NCI-H460 (cell line): ENCODE data around the gene SERGEF. TPM values are rescaled to one million over a fixed set of nuclear protein-coding genes. Genes with fewer than 3 reads are reported as not detected.

Experiments
- DNase-seq: peaks from one replicate; pipeline ENCODE4 v3.0.0-alpha.2; 2016; ENCODE audit warnings: low read depth; ENCODE audit errors: extremely low read depth
- total RNA-seq: library from RNA; depleted of rRNA; stranded (reverse); fragments of >200 nt; shearing (Covaris generic); gene quantifications from 2 replicates; pipeline ENCODE4 v1.2.3, GENCODE V29; 2014

The SERGEF gene
- total RNA-seq, 1 experiment from 2014 or later = 18.5 TPM

DNA sequence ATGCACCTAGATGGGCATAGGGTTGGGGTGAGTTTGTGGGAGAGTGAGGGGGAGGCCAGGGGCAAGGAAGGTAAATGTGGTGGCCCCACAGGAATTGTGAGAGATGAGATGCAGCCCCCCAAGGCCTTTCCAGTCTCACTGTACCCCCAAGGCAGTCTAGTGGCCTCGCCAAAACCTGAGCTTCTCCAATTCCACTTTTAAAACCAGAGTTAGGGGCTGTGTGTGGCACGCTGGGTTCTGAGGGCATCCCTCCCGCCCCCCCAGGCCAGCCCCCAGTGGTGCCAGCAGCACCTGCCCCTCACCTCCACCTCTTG, 237.9 kb downstream of the SERGEF start:
- no peak for DNase-seq

DNA sequence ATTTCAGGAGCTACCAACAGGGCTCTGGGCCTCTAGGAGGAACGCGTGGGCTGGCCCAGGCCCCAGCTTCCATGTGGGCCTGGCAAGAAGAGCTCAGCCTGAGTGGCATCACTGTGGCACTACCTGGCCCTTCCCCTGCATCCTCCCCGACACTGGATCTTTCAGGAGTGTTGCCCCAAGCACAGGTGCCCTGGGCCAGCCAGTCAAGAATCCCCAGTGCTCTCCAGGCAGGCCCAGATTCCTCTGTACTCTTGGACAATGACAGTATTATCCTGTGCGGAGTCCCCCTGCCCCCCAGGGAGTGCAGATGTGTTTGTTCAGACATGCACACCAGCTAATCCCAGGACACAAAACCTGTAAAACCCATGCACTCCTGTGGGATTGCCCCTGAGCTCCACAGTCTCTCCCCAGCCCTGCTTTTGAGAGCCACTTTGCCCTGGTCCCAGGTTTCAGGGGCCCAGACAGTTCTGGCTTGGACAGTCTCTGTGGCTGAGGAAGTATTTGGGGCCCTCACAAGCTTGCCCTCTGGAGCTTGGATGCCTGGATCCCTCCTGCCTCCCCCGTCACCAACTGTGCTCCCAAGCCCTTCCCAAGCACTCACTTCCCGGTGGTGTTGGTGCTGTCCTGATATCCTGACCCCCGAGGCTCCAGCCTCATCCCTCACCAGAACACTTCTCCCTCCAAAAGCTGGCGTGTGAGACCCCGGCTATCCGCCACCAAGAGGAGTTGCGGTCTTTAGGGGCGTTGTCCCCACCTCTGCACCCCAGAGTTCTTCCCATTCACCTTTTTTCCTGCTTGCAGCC, 238.4 kb downstream of the SERGEF start:
- DNase-seq = no peak

DNA sequence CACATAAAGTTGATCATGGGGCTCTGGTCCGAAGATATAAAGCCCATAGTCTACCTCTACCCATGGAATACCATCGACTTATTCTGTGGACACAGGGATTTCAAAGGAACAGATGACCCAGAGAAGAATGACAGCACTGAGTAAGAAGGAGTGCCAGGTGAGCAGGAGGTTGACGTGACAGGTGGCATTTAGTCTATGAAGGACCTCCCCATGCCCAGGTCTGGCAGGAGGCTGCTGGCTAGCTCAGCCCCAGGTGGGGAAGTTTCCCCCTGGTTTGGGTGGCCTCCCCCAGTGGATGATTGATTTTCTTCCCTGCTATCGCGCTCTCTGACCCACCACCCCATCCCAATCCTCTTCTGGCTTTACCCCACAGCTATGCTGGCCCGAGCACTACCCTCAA, 239.2 kb downstream of the SERGEF start:
- no peak for DNase-seq

DNA sequence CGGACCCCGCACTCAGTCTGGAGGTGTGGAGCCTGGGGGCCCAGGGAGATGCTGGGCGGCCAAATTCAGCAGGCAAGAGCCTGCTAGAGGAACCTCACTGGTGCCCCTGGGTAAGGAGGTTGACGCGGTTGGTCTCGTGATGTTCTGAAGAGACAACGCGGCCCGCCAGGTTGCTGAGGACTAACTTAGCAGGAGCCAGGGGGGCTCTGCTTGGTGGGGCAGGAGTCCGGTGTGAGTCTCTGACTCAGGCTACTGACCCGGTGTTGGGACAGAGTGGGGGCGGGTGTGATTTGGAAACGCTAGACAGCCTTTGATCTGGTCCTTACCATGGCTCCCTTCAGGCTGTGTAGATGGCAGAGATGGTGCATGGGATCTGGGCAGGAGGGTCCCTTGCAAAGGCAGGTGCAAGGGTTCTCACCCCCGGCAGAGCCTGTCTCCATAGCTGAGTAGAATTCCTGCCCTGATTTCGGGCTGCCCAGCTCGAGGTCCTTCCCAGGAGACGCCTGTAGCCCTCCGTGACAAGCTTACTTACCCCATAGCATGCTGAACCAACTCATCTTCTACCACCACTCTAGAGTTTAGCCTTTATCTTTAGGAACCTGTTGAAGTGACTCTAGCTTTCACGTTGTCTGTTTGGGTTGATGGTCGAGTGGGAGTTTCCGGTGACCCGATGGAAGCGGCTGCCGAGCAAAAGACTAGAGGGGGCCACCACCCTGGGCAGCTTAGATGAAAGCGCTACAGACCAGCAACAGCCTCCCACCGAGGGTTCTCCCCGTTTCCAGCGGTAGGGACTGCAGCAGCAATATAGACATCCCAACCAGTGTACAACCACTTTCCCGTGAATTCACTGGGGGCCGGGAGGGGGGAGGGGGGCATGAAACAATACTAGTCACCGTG, 239.9 kb downstream of the SERGEF start:
- no peak for DNase-seq

DNA sequence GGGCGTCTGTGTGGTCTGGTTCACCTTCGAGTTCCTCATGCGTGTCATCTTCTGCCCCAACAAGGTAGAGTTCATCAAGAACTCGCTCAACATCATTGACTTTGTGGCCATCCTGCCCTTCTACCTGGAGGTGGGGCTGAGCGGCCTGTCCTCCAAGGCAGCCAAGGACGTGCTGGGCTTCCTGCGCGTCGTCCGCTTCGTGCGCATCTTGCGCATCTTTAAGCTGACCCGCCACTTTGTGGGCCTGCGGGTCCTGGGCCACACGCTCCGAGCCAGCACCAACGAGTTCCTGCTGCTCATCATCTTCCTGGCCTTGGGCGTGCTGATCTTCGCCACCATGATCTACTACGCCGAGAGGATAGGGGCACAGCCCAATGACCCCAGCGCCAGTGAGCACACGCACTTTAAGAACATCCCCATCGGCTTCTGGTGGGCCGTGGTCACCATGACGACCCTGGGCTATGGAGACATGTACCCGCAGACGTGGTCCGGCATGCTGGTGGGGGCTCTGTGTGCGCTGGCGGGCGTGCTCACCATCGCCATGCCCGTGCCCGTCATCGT, 240.9 kb downstream of the SERGEF start:
- DNase-seq = no peak

DNA sequence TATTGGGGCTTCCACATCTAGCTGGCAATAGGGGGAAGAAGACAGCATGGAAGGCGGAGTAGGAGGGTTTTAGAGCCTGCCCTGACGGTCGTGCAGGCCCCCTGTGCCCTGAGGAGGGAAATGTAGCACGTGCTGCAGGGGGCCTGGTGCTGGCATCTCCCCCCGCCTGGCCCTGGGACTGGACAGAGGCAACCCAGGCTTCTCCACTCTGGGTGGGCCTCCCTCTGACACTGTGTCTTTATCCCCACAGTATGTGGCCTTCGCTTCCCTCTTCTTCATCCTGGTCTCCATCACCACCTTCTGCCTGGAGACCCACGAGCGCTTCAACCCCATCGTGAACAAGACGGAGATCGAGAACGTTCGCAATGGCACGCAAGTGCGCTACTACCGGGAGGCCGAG, 241.4 kb downstream of the SERGEF start:
- no peak for DNase-seq

DNA sequence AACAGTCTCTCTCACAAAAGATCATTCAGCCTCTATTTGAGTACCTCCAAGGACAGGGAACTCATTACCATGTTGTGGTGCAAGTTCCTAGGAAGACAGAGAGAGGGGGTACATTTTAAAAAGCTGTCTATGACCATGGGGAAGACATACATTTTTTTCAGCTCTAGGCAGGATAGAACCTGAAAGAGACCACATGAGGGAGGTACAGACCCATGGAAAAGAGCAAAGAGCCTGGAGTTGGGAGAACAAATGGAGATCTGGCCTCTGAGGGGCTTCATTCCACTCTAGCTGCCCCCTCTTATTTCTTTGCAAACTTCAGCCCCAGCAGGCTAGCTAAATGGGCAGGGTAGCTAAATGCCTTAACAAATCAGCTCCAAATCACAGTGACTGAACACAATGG, 241.9 kb downstream of the SERGEF start:
- no peak for DNase-seq

DNA sequence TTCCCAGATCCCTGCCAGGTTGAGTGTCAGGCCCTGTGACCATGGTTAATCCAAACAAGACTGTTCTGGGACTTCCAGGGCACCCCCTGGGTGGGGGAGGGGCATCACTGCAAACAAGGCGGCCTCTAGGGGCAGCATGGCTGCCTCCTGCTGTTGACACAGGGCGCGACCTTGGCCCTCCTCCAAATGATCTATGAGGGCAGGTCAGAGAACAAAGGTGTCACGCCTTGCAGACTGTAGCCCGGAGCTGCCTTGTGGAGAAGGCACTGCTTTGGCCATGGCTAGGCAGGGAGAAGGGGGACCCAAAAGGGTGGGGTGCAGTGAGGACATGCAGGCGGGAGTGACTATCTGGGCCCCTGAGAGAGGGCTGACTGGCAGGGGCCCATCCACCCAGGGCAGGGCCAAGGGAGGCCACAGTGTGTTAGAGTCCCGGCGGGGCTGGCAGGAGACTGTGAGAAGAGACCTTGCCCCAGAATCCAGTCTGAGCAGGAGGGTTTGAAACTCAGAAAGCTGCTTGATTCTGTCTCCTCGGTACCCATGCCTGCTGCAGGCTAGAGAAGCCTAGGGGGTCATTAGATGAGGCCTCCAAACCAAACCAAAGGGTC, 242.7 kb downstream of the SERGEF start:
- no peak for DNase-seq

DNA sequence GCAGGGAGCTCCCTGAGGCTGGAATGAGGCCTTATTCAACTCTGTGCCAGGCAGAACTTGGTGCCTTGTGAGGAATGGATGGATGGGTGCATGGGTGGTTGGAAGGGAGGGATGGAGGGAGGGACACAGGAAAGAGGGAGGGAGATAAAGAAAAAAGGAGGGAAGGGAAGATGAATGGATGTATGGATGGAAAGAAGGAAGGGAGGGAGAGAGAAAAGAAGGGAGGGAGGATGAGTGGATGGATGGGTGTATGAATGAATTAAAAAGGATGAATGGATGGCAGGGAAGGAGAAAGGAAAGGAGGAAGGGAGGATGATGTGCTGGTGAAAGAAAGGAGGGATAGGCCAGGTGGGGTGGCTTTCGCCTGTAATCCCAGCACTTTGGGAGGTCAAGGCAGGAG, 243.6 kb downstream of the SERGEF start:
- DNase-seq = no peak

DNA sequence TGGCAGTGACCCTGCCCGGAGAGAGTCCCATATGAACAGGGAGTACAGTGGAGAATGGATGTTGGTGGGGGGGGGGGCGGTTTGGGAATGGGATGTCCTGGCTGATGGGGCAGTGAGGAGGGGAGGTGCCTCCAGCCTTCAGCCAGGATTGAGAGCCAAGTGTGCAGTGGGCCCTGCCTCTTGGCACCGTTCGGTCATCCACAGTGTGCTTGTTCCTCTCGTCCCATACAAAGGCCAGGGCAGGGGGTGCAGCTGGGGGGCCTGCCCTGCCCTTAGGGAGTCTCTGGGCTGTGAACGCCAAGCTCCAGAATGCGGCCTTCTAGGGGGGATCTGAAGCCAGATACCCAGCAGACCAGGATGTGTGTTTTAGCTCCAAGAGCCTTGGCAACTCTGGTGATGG, 244.3 kb downstream of the SERGEF start:
- no peak for DNase-seq

DNA sequence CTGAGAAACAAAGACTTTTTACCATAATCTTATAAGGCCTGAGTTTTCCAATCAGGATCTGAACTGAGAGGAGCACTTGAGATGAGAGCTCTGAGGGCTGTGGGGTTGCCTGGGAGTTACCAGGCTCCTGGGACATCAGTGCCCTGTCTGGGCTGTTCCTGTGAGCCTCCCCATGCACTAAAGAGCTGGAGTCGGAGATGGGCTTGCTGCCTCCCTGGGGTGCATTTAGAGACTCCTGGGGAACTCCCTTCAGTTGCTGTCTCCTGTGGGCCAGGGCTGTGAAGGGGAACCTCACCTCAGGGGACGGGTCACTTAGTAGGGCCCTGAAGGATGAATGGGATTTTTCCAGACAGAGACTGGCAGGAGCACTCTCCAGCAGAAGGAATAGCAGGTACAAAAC, 244.9 kb downstream of the SERGEF start:
- no peak for DNase-seq

DNA sequence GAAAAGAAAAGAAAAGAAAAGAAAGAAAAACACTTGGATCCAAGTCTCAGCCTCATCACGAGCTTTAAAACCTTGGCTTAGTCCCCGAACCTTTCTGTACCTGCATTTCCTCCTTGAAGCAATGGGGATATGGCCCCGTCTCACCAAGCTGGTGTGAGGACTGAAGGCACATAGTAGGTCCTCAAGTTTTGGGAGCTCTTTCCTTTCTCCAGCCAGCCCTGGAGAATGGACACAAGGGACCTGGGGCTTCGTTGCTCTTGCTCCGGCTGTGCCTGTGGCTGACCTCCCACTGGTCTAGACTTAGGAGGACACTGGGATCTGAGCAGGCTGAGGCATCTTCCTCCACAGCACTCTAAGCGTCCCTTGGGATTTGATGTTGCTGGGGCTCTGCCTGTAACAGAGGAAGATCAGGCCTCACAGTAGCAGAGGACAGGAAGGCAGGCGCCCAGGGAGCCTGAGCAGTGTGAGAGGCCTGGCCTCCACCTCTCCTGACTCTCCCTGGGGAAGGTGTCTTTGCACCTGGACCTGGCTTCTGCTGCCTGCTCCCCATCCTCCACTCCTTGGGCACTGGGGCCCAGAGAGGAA, 245.5 kb downstream of the SERGEF start:
- DNase-seq = no peak

DNA sequence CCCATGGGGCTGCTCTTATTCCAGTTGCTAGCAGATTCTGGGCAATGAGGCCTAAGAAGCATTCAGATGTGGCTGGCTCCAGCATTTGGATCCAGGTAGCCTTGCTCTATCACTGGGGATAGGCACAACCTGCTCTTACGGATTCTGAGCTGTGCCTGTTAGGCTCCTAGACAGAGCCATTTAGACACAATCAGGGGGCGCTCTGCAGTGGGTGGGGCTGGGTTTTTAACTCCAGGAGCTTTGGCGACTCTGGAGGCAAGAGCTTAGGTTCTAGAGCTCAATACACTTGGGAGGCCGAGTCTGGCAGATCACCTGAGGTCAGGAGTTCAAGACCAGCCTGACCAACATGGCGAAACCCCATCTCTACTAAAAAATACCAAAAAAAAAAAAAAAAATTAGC, 246.3 kb downstream of the SERGEF start:
- DNase-seq = no peak

DNA sequence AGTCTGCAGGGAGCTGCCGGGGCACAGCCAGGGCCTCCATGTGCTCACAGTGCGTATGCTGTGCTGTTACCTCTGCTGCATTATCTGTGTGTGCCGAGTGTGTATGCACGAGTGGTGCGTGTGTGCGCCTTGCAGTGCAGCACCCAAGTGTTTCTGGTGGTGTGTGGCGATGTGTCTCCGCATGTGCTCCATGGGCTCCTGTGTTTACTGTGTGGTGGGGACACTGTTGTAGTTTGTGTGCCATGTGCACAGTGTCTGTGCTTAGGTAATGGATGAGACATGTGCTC, 246.8 kb downstream of the SERGEF start:
- DNase-seq = no peak

DNA sequence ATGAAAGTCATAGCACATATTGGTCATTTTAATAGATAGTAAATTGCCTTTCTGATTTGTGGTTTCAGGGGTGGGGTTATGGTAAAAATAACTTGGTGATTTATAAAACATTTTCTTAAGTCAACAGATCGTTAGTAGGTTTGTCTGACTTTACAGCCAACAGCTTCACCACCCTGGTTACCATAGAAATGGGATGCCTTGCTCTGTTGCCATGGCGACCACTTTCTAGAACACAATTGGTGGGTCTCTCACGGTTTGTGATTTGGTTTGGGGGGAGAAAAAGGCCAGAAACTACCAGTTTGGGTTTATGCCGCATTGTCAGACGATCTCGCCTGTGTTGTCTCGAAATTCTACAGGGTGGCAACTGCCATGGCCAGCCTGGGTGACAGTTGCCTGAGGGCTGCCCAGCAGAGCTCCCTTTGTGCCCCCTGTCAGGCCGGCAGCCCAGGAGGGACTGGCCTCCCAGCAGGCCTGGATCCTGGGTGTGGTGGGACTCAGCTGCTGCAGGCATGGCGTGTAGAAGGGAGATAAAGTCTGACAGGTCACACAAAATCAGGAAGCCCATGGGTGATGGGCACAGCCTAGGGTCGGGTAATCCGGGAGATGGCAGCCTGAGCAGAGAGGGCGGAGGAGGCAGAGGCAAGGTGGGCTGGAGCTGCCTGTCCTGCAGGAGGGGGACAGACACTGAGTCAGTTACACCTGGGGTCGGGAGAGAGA, 247.3 kb downstream of the SERGEF start:
- no peak for DNase-seq

DNA sequence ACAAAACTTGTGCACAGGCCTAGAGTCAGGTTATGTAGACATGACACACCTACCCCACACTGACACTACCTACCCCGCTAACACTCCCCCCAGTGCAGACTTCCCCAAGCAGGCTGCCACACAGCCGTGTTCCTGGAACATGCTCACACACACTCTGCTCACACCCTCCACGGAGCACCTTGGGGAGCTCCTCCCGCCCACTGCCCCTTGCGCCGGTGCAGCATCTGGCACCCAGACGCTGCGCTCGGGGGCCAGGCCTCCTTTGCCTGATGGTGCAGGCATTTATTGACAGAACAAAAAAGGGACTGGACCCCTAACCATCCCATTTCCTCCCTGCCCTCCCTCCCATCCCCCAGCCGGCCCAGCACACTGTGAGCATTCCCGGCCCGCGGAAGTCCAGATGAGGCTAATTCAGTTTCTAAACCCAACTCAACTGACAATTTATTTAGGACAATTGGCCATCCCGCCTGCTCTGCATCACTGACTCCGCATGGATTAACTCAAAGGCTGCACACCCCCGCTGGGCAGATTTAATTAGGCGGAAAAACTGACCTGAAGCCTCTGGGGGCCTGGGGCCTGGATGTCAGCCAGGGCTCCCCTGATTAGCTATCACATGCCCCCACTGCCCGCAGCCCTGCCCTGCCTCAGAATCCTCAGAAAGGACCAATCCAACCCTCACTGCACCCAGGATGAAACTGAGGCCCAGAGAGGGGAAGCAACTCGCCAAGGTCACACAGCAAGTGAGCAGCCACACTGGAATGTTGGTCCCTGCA, 248.2 kb downstream of the SERGEF start:
- DNase-seq = no peak

DNA sequence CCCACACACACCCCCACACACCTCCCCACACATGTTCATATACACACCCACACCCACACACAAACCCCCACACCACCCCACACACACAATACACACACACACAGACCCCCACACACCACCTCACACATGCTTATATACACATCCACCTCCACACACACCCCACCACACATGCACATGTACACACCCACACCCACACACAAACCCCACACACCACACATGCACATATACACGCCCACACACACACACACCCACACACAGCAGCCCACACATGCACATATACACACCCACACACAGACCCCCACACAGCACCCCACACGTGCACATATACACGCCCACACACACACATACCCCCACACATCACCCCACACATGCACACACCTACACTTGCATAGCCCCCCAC, 249.1 kb downstream of the SERGEF start:
- DNase-seq = no peak

DNA sequence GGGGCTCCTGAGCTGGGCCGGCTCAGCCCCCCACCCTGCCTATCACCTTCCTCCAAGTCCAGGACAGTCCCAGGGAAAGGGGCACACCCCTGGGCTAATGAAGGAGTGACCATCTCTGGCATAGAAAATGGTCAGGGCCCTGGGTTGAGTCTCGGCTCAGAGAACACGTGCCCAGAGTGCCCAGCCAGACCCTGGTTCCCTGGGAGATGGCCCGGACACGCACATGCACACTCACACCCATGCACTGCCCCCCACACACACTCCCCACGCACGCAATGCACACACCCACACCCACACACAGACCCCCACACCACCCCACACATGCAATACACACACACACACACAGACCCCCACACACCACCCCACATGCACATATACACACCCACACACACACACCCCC, 249.6 kb downstream of the SERGEF start:
- no peak for DNase-seq

DNA sequence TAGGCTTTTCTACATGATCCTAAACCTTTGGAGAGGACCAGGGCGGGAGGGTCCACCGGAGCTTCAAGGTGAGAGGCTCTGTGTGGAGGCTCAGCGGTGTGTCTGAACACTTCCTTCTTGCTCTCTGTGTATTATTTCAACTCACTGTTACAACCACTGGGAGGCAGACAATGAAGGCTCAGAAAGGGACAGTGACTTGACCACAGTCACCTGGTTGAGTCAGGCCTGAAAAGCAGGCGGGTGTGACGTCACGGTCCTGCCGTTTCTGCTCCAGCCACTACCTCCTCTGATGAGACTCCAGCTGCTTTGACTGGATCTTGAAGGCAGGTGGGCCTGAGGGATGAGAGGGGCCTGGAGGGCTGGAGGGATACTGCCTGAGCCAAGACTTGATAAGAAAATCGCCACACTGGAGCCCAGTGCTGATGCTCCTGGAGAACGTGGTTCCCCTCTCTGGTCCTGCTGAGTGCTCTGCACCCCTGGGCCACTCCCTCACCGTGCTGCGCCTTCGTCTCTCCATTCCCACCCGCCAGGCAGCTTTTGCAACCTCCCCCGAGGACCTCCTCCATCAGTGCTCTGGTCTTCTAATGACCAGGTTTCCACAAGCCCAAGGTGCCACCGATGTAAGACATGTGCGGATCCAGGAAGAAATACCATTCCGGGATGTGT, 250.4 kb downstream of the SERGEF start:
- no peak for DNase-seq
